Endothelial cell (in vitro differentiated cells): Measurements from ENCODE around the gene MBL2. TPM values are rescaled to one million over a fixed set of nuclear protein-coding genes. Genes with fewer than 3 reads are reported as not detected.

Experiments used
- DNase-seq: peaks from one replicate; pipeline ENCODE4 v3.0.0; 2021; ENCODE audit warnings: low spot score
- H3K27ac Mint-ChIP-seq: one replicate; pipeline ENCODE4 v1.8.0; 2021; ENCODE audit warnings: mixed read lengths, inconsistent platforms; ENCODE audit not compliant: unreplicated experiment
- H3K27me3 Mint-ChIP-seq: one replicate; pipeline ENCODE4 v1.8.0; 2021; ENCODE audit warnings: mild to moderate bottlenecking, moderate library complexity, mixed read lengths, inconsistent platforms; ENCODE audit not compliant: unreplicated experiment
- H3K36me3 Mint-ChIP-seq: one replicate; pipeline ENCODE4 v1.8.0; 2021; ENCODE audit warnings: mild to moderate bottlenecking, low read depth, mixed read lengths, inconsistent platforms; ENCODE audit not compliant: unreplicated experiment
- H3K4me1 Mint-ChIP-seq: one replicate; pipeline ENCODE4 v1.8.0; 2021; ENCODE audit warnings: mild to moderate bottlenecking, mixed read lengths, inconsistent platforms; ENCODE audit not compliant: unreplicated experiment
- H3K4me3 Mint-ChIP-seq: one replicate; pipeline ENCODE4 v1.8.0; 2021; ENCODE audit warnings: mild to moderate bottlenecking, mixed read lengths, inconsistent platforms; ENCODE audit not compliant: unreplicated experiment
- H3K9me3 Mint-ChIP-seq: one replicate; pipeline ENCODE4 v1.8.0; 2021; ENCODE audit warnings: mixed read lengths, inconsistent platforms; ENCODE audit not compliant: unreplicated experiment
- total RNA-seq: library from RNA; stranded (reverse); fragmentation: NEBNext Ultra II Directional; extraction: Animal tissue kit (Norgen Biotek cat#: 25700); gene quantifications from one replicate; pipeline ENCODE4 v1.2.1, GENCODE V29; 2021; ENCODE audit not compliant: unreplicated experiment
- TF ChIP-seq, protein P1 (sequence below): fragments of 200-600 bp; sonication (generic); IDR thresholded peaks from one replicate; pipeline ENCODE4 v1.5.0; 2021; ENCODE audit warnings: antibody characterized with exemption; ENCODE audit not compliant: unreplicated experiment

Gene MBL2
- total RNA-seq, 1 donor from 2014 or later = not detected

GRCh38 chr10:52810761-52811160 is 38.2 kb upstream of the MBL2 start:
- no peak for DNase-seq
- H3K27ac Mint-ChIP-seq = no peak overlapping the region
- H3K36me3 Mint-ChIP-seq = no peaks in the 10 kb centered on the region
- TF ChIP-seq, protein P1, sequence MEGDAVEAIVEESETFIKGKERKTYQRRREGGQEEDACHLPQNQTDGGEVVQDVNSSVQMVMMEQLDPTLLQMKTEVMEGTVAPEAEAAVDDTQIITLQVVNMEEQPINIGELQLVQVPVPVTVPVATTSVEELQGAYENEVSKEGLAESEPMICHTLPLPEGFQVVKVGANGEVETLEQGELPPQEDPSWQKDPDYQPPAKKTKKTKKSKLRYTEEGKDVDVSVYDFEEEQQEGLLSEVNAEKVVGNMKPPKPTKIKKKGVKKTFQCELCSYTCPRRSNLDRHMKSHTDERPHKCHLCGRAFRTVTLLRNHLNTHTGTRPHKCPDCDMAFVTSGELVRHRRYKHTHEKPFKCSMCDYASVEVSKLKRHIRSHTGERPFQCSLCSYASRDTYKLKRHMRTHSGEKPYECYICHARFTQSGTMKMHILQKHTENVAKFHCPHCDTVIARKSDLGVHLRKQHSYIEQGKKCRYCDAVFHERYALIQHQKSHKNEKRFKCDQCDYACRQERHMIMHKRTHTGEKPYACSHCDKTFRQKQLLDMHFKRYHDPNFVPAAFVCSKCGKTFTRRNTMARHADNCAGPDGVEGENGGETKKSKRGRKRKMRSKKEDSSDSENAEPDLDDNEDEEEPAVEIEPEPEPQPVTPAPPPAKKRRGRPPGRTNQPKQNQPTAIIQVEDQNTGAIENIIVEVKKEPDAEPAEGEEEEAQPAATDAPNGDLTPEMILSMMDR = no peak
- no peak overlapping the region for H3K4me3 Mint-ChIP-seq
- no peaks in the 10 kb centered on the region for H3K4me1 Mint-ChIP-seq
- no peaks in the 10 kb centered on the region for H3K27me3 Mint-ChIP-seq
- no peaks in the 10 kb centered on the region for H3K9me3 Mint-ChIP-seq

DNA sequence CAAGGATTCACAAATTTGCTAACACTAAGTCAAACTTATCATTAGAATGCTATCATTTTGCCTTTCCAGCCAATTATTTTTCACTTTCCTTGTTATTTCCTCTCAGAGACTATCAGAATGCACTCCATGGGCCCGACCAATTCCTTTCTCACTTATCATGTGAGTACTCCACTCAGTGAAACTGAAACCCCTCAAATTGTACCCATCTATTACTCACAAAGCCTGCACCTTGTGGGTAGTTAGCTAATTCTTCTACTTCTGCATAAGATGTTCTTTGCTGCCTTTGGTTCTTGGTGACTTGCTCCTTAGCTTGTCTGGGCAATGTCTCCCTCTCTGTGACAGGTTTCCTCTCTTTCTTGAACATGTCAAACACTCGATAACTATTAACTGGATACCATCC is 35.2 kb upstream of the MBL2 start:
- Mint-ChIP-seq H3K4me3 (no peak overlapping the region), H3K27ac (no peak overlapping the region), H3K9me3 (no peaks in the 10 kb centered on the region), H3K27me3 (no peaks in the 10 kb centered on the region), H3K4me1 (no peaks in the 10 kb centered on the region), H3K36me3 (no peaks in the 10 kb centered on the region)
- TF ChIP-seq, protein P1 = no peak
- DNase-seq = no peak

GRCh38 chr10:52805414-52806285 is 33.1 kb upstream of the MBL2 start:
- no peaks in the 10 kb centered on the region for H3K36me3 Mint-ChIP-seq
- TF ChIP-seq, protein P1 = no peak
- H3K4me1 Mint-ChIP-seq = no peaks in the 10 kb centered on the region
- no peaks in the 10 kb centered on the region for H3K27me3 Mint-ChIP-seq
- H3K9me3 Mint-ChIP-seq = no peaks in the 10 kb centered on the region
- H3K27ac Mint-ChIP-seq = no peak overlapping the region
- H3K4me3 Mint-ChIP-seq = no peak overlapping the region
- DNase-seq = no peak

GRCh38 chr10:52801947-52802346 is 29.4 kb upstream of the MBL2 start:
- no peak overlapping the region for H3K27ac Mint-ChIP-seq
- H3K4me1 Mint-ChIP-seq = no peaks in the 10 kb centered on the region
- TF ChIP-seq, protein P1 = no peak
- H3K27me3 Mint-ChIP-seq = no peaks in the 10 kb centered on the region
- DNase-seq = no peak
- no peaks in the 10 kb centered on the region for H3K9me3 Mint-ChIP-seq
- H3K36me3 Mint-ChIP-seq = no peaks in the 10 kb centered on the region
- no peak overlapping the region for H3K4me3 Mint-ChIP-seq

DNA sequence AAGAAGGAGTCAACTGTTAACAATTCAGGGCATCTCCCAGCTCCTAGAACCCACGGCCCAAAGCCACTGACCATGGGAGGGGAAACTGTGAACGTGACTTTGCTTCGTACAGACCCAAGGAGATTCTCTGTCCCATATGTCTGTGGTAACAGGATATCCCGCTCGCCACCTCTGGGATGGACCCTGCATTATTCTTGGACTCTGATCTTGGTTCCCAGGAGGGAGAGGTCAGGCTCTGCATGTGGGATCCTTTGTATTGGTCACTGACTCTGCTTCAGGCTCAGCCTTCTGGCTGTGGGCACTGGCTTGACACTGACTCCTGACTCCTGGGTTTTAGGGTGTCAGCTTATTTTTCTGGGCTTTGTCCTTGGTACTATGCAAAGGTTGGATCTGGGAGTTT is 13.5 kb upstream of the MBL2 start:
- H3K27ac Mint-ChIP-seq = no peak overlapping the region
- no peaks in the 10 kb centered on the region for H3K9me3 Mint-ChIP-seq
- no peak for DNase-seq
- H3K4me3 Mint-ChIP-seq = no peak overlapping the region
- no peaks in the 10 kb centered on the region for H3K36me3 Mint-ChIP-seq
- H3K27me3 Mint-ChIP-seq = peaks cover 2% of the 10 kb centered on the region
- H3K4me1 Mint-ChIP-seq = no peaks in the 10 kb centered on the region
- TF ChIP-seq, protein P1 = no peak
